GM12878 (cell line): ENCODE data around the gene TRIM38. TPM values are rescaled to one million over a fixed set of nuclear protein-coding genes. Genes with fewer than 3 reads are reported as not detected.

Experiments
- BCL3 ChIP-seq: IDR thresholded peaks from 2 replicates; pipeline ENCODE4 v1.6.1; 2011; ENCODE audit warnings: borderline replicate concordance, low read depth, mild to moderate bottlenecking, moderate library complexity, low read length; ENCODE audit not compliant: insufficient read depth, poor library complexity, severe bottlenecking
- CHD1 ChIP-seq: IDR thresholded peaks from 2 replicates; pipeline ENCODE4 v1.6.1; 2012; ENCODE audit warnings: low read depth, low read length, improper control_type of control experiment
- DPF2 ChIP-seq: fragments of 450-650 bp; IDR thresholded peaks from 2 replicates; pipeline ENCODE4 v1.6.1; 2017; ENCODE audit warnings: mild to moderate bottlenecking
- E2F4 ChIP-seq: IDR thresholded peaks from 2 replicates; pipeline ENCODE4 v1.6.1; 2012; ENCODE audit warnings: low read depth, low read length, improper control_type of control experiment
- ESRRA ChIP-seq: IDR thresholded peaks from 2 replicates; pipeline ENCODE4 v1.6.1; 2012; ENCODE audit warnings: mild to moderate bottlenecking, low read length, improper control_type of control experiment
- GABPA ChIP-seq: IDR thresholded peaks from 2 replicates; pipeline ENCODE4 v1.6.1; 2014; ENCODE audit warnings: antibody characterized with exemption, low read depth, mild to moderate bottlenecking, inconsistent platforms
- HCFC1 ChIP-seq: fragments of 150-350 bp; IDR thresholded peaks from 2 replicates; pipeline ENCODE4 v1.6.1; 2014; ENCODE audit warnings: low read length
- HDAC2 ChIP-seq: fragments of 200-600 bp; sonication (generic); IDR thresholded peaks from 2 replicates; pipeline ENCODE4 v1.6.1; 2017
- IKZF1 ChIP-seq: fragments of 450-650 bp; conservative IDR thresholded peaks from 2 replicates; pipeline ENCODE4 v1.6.1; 2017; ENCODE audit warnings: antibody characterized with exemption, mild to moderate bottlenecking
- IKZF2 ChIP-seq, 2 experiments: fragments of 450-650 bp; IDR thresholded peaks; 2 replicates each; pipeline ENCODE4 v1.6.1; 2017; ENCODE audit warnings: mild to moderate bottlenecking in 2 of 2, moderate library complexity in 2 of 2
- IRF4 ChIP-seq: IDR thresholded peaks from 2 replicates; pipeline ENCODE4 v1.6.1; 2011; ENCODE audit warnings: low read depth, low read length
- KDM1A ChIP-seq: fragments of 200-600 bp; sonication (generic); IDR thresholded peaks from 2 replicates; pipeline ENCODE4 v1.6.1; 2016; ENCODE audit warnings: borderline replicate concordance
- MYC ChIP-seq: IDR thresholded peaks from 2 replicates; pipeline ENCODE4 v1.6.1; 2011; ENCODE audit warnings: mild to moderate bottlenecking, low read length, moderate library complexity, inconsistent platforms; ENCODE audit not compliant: insufficient read depth, insufficient replicate concordance, insufficient read length, severe bottlenecking
- NFYA ChIP-seq: IDR thresholded peaks from 2 replicates; pipeline ENCODE4 v1.6.1; 2011; ENCODE audit warnings: low read depth, mild to moderate bottlenecking, low read length, improper control_type of control experiment, borderline replicate concordance
- POLR2A ChIP-seq: IDR thresholded peaks from 2 replicates; pipeline ENCODE4 v1.6.1; 2011; ENCODE audit warnings: low read depth, mild to moderate bottlenecking, low read length
- RBBP5 ChIP-seq: fragments of 200-600 bp; sonication (generic); conservative IDR thresholded peaks from 2 replicates; pipeline ENCODE4 v1.6.1; 2016
- SMAD5 ChIP-seq: IDR thresholded peaks from 2 replicates; pipeline ENCODE4 v1.6.1; 2016; ENCODE audit warnings: antibody characterized with exemption, low read depth
- SPI1 ChIP-seq: IDR thresholded peaks from 2 replicates; pipeline ENCODE4 v1.6.1; 2011; ENCODE audit warnings: low read depth, mild to moderate bottlenecking, low read length, moderate library complexity, borderline replicate concordance; ENCODE audit not compliant: insufficient read depth
- SREBF2 ChIP-seq: IDR thresholded peaks from 2 replicates; pipeline ENCODE4 v1.6.1; 2012; ENCODE audit warnings: mild to moderate bottlenecking, low read length
- SUZ12 ChIP-seq: fragments of 200-600 bp; sonication (generic); IDR thresholded peaks from one replicate; pipeline ENCODE4 v1.6.1; 2018; ENCODE audit warnings: antibody characterized with exemption, mild to moderate bottlenecking; ENCODE audit not compliant: unreplicated experiment
- TBL1XR1 ChIP-seq: IDR thresholded peaks from 2 replicates; pipeline ENCODE4 v1.6.1; 2012; ENCODE audit warnings: low read depth, low read length, improper control_type of control experiment
- polyA plus RNA-seq, 11 experiments: library from polyadenylated mRNA; depleted of rRNA in 4 of 11; unstranded in 6 of 11; stranded (reverse) in 5 of 11; fragments of >200 nt; fragmentation: Nextera tagmentation in 4 of 11; fragmentation: Illumina TruSeq in 1 of 11; extraction: Ambion mirVana in 4 of 11; extraction: Trizol in 1 of 11; gene quantifications; 1 replicate in 1 of 11; 2 replicates in 10 of 11; pipeline versions ENCODE4 v1.2.1 to v1.2.3, GENCODE V29; 2011 to 2016; ENCODE audit warnings: inconsistent platforms in 2 of 11, missing spikeins in 2 of 11, low read depth in 1 of 11
- total RNA-seq, 4 experiments: library from RNA; depleted of rRNA in 3 of 4; stranded (reverse); fragments of >200 nt in 3 of 4; fragmentation: Illumina TruSeq in 1 of 4; extraction: Trizol in 1 of 4; gene quantifications; 2 replicates each; pipeline versions ENCODE4 v1.2.1 to v1.2.3, GENCODE V29; 2013 to 2021
- TF ChIP-seq, protein P1 (sequence below): fragments of 450-650 bp; IDR thresholded peaks from 2 replicates; pipeline ENCODE4 v1.6.1; 2017; ENCODE audit warnings: mild to moderate bottlenecking, moderate library complexity

The TRIM38 gene
- total and polyA plus RNA-seq, 10 of the 15 experiments (the other 5 are each of a cell fraction or from before 2014, with no cell fraction given): 4.5 to 14.7 (median 11.1) TPM

GRCh38 chr6:26033085-26033940 lies 70.7 kb downstream of the TRIM38 start (continued):
- peak; percentile 96 for TF ChIP-seq POLR2A
- TF ChIP-seq NFYA: peak; percentile 51; the same call in 1 of the 2 replicates
- TF ChIP-seq SPI1: no peak
- TF ChIP-seq TBL1XR1: no peak
- no peak for TF ChIP-seq GABPA
- TF ChIP-seq HDAC2: no peak
- TF ChIP-seq CHD1: peak; percentile 31; the same call in 1 of the 2 replicates
- TF ChIP-seq IKZF1: peak; percentile 31
- TF ChIP-seq IRF4: no peak
- no peak for TF ChIP-seq E2F4
- TF ChIP-seq SUZ12: no peak
- no peak for TF ChIP-seq DPF2
- no peak for TF ChIP-seq SREBF2
- TF ChIP-seq, protein P1, sequence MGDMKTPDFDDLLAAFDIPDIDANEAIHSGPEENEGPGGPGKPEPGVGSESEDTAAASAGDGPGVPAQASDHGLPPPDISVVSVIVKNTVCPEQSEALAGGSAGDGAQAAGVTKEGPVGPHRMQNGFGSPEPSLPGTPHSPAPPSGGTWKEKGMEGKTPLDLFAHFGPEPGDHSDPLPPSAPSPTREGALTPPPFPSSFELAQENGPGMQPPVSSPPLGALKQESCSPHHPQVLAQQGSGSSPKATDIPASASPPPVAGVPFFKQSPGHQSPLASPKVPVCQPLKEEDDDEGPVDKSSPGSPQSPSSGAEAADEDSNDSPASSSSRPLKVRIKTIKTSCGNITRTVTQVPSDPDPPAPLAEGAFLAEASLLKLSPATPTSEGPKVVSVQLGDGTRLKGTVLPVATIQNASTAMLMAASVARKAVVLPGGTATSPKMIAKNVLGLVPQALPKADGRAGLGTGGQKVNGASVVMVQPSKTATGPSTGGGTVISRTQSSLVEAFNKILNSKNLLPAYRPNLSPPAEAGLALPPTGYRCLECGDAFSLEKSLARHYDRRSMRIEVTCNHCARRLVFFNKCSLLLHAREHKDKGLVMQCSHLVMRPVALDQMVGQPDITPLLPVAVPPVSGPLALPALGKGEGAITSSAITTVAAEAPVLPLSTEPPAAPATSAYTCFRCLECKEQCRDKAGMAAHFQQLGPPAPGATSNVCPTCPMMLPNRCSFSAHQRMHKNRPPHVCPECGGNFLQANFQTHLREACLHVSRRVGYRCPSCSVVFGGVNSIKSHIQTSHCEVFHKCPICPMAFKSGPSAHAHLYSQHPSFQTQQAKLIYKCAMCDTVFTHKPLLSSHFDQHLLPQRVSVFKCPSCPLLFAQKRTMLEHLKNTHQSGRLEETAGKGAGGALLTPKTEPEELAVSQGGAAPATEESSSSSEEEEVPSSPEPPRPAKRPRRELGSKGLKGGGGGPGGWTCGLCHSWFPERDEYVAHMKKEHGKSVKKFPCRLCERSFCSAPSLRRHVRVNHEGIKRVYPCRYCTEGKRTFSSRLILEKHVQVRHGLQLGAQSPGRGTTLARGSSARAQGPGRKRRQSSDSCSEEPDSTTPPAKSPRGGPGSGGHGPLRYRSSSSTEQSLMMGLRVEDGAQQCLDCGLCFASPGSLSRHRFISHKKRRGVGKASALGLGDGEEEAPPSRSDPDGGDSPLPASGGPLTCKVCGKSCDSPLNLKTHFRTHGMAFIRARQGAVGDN: peak; percentile 64
- no peak for TF ChIP-seq MYC
- TF ChIP-seq HCFC1: no peak
- TF ChIP-seq SMAD5: peak; percentile 95; the same call in 1 of the 2 replicates
- no peak for TF ChIP-seq BCL3
- no peak for TF ChIP-seq RBBP5
- no peak for TF ChIP-seq ESRRA
- TF ChIP-seq IKZF2 (IDR thresholded peaks at IDR 0.05): no peak; a peak in 2 of 4 replicates
- no peak for TF ChIP-seq KDM1A
